Adipose tissue (tissue), 3 donors: ENCODE measurements around the gene DOCK11. TPM values are rescaled to one million over a fixed set of nuclear protein-coding genes. Genes with fewer than 3 reads are reported as not detected.
"Not testable (repeated sequence)": the region's sequence is repeated elsewhere in the genome, so short reads cannot be mapped to it uniquely, and the experiment has no call there.

Source experiments
- H3K27ac ChIP-seq: one replicate; pipeline ENCODE4 v1.5.1; 2013; ENCODE audit warnings: low read depth, low read length
- WGBS, 3 donors: extraction: QIAGEN DNeasy Blood & Tissue Kit; methylation state at CpG; one replicate each; pipeline ENCODE4 v1.1.7; 2013; 5-methylcytosine and 5-hydroxymethylcytosine counted together
- polyA plus RNA-seq, 3 donors: library from polyadenylated mRNA; stranded (reverse); fragments of 200-250 nt; gene quantifications; one replicate each; pipeline ENCODE4 v1.2.3, GENCODE V29; 2013
- donor health status: healthy with polysubstance abuse.
- donor health status: Bipolar disorder and iron deficiency.
- donor health status: healthy.

Gene DOCK11
- 10 to 100 TPM in 2 of 3 donors, 1 to 10 TPM in 1; 5.8 to 35.8 (median 35.2) TPM for polyA plus RNA-seq

- H3K27ac ChIP-seq, result no peak within 1 kb of the TSS
- 6 to 40% (median 21%) methylated on average over 17 to 58 of the region's 64 CpGs for WGBS, 3 donors
Observed at GRCh38 chrX:118495061-118495921, at the start of gene DOCK11. Gene DOCK11 (plus strand): TSS chrX:118495815. CDS start chrX:118495972, 157 bp downstream.

DNA sequence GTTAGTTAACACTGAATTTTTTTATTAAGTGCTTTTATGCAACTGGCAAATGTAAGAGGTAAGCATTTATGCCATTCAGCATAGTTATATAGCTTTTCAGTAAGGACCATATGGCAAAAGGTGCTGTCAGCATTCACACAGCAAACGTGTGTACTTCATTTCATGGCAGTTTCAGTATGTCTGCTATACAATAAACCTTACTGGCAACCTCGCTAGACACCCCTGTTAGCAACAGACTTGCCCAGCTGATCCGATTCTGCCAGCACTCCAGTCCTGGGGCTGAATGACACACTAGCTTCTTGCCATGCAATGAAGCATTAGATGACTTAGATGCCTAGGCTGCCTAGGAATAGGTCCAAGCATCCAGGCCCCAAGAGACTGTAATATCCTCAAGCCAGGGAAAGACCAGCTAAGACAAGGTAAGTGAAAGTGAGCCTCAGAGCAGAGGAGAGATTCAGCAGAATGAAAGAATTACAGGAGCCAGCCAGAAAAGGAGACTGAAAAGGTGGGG, 47.3 kb upstream of the DOCK11 start:
- WGBS, 3 donors, result 67 to 94% (median 83%) methylated on average over 3 of the region's 3 CpGs
- H3K27ac ChIP-seq, result no peak overlapping the region

- no peak overlapping the region for H3K27ac ChIP-seq
- WGBS, 3 donors, result 64 to 79% (median 79%) methylated on average over 3 of the region's 3 CpGs
Observed at GRCh38 chrX:118455013-118455412, 40.6 kb upstream of the DOCK11 start.

DNA sequence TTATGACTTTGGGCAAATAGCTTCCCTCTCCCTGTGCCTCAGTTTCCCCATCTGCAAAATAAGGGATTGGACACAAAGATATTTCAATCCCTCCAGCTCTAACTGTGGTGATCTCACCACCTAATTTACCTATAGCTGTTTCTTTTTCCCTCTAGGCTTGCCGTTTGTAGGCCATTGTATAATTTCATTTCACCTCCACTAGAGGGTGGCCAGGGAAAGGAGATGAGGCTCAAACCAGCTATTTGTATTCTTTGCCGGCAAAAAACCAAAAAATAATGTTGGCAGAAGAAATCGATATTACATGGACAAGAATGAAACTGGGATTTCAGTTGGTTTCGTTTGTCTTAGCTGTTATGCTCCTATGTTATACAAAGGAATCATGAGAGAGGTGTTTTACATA, 36.1 kb upstream of the DOCK11 start:
- WGBS, 3 donors, result 1 to 27% (median 2%) methylated on average over 4 of the region's 4 CpGs
- no peak overlapping the region for H3K27ac ChIP-seq

DNA sequence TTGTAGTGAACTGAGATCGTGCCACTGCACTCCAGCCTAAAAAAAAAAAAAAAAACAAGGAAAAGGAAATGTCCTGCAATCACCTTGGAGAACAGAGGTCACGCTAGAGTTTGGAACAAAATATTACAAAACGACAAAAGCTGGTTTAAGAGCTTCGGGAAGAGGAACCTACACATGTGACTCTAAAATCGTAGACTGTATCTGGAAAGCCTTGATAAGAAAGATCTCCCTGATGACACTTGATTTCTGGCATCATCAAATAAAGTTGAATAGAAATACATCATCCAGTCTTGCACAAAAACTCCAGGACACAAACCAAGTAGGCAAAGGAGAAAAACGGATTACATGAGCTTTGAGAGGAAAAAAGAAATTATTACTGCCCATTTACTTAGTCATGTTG, 31.1 kb upstream of the DOCK11 start:
- 32 to 61% (median 45%) methylated on average over 6 of the region's 6 CpGs for WGBS, 3 donors
- no peak overlapping the region for H3K27ac ChIP-seq

DNA sequence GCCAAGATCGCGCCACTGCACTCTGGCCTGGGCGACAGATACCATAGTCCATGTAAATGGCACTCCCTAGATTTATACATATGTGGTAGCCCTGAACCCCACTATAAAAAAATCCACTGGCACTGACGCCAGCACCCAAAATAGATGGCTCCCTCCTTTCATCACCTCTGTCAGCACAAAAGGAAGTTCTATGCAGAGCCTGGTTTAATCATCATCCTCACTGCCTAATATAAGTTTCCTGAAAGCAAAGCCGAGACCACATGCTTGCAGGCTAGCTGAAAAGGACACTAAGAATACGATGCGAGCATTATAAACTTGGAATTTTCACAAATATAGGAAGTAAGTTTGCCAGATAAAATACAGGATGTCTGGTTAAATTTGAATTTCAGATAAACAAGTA, 27.5 kb upstream of the DOCK11 start:
- no peak overlapping the region for H3K27ac ChIP-seq
- 58 to 86% (median 72%) methylated on average over 7 of the region's 7 CpGs for WGBS, 3 donors

GRCh38 chrX:118470721-118471347, 24.8 kb upstream of the DOCK11 start:
- WGBS, 3 donors, result 84 to 94% (median 92%) methylated on average over 5 of the region's 5 CpGs
- H3K27ac ChIP-seq, result not testable (repeated sequence)

- 57 to 72% (median 66%) methylated on average over 6 of the region's 6 CpGs for WGBS, 3 donors
Observed at GRCh38 chrX:118474586-118474985, 21.0 kb upstream of the DOCK11 start.

DNA sequence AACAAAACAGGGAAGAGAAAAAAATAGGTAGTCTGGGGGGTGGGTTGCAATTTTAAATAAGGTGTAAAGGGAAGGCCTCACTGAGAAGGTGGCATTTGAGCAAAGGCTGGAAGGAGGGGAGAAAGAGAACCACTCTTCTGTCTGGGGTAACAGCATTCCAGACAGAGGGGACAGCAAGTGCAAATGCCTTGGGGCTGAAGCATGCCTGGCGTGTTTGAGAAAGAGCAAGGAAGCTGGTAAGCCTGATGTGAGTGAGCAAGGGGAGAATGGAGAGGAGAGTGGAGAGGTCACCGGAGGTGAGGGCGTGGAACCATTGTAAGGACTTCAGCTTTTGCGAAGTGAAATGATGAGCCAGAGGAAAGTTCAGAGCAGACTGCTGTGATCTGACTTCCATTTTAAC, 19.7 kb upstream of the DOCK11 start:
- H3K27ac ChIP-seq, result no peak overlapping the region
- WGBS, 3 donors, result 81 to 90% (median 81%) methylated on average over 3 to 4 of the region's 4 CpGs

More at GRCh38 chrX:118474586-118474985, 21.0 kb upstream of the DOCK11 start:
- H3K27ac ChIP-seq, result no peak overlapping the region

- H3K27ac ChIP-seq, result no peak overlapping the region
- 84 to 94% (median 93%) methylated on average over 1 of the region's 1 CpG for WGBS, 3 donors
Observed at GRCh38 chrX:118480172-118480571, 15.4 kb upstream of the DOCK11 start.

DNA sequence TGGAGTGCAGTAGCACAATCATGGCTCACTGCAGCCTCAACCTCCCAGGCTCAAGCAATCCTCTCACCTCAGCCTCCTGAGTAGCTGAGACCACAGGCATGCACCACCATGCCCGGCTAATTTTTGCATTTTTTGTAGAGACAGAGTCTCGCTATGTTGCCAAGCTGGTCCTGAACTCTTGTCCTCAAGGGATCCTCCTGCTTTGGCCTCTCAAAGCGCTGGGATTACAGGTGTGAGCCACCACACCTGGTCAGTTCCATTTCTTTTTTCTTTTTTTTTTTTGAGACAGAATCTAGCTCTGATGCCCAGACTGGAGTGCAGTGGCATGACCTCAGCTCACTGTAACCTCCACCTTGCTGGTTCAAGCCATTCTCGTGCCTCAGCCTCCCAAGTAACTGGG, 13.2 kb upstream of the DOCK11 start:
- H3K27ac ChIP-seq, result not testable (repeated sequence)
- 84 to 97% (median 90%) methylated on average over 3 to 4 of the region's 4 CpGs for WGBS, 3 donors

DNA sequence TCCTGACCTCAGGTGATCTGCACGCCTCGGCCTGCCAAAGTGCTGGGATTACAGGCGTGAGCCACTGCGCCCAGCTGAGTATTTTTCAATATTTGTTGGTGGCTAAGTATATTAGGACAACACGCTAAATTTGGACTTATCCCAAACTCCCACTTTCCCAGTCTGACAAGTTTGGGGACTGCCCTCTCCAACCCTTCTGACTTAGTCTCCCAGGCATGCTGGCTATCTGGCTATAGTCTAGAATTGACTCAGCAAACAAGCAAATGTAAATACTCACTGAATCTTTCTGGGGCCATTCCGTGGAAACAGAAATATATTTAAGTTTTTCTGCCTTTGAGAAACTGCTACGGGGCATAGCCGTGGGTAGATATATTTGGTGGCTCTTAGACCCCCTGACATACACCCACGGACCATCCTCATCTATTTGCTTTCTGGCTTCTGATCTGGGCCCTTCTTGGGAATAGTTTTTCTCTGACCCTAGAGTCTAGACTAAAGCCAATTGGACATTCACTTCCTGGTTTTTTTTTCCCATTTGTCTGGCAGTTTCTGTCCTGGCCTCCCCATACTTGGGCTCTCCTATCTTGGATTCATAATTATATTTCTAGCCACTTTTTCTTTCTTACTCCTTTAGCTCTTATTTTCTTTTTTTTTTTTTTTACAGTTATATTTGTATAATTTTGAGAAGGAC, 11.3 kb upstream of the DOCK11 start:
- WGBS, 3 donors, result 45 to 86% (median 75%) methylated on average over 9 of the region's 9 CpGs
- H3K27ac ChIP-seq, result no peak overlapping the region

- H3K27ac ChIP-seq, result not testable (repeated sequence)
- 78 to 100% (median 83%) methylated on average over 1 of the region's 1 CpG for WGBS, 3 donors
Observed at GRCh38 chrX:118486693-118487092, 8.9 kb upstream of the DOCK11 start.

GRCh38 chrX:118493016-118493415, 2.6 kb upstream of the DOCK11 start:
- WGBS, 3 donors, result 76 to 93% (median 91%) methylated on average over 3 of the region's 3 CpGs
- H3K27ac ChIP-seq, result no peak overlapping the region

GRCh38 chrX:118493653-118494297, 1.8 kb upstream of the DOCK11 start:
- no peak overlapping the region for H3K27ac ChIP-seq
- 65 to 93% (median 91%) methylated on average over 3 of the region's 3 CpGs for WGBS, 3 donors

GRCh38 chrX:118495958-118496762, 545 bp downstream of the DOCK11 start:
- WGBS, 3 donors, result 0 to 29% (median 1%) methylated on average over 35 to 76 of the region's 81 CpGs
- H3K27ac ChIP-seq, result no peak overlapping the region

DNA sequence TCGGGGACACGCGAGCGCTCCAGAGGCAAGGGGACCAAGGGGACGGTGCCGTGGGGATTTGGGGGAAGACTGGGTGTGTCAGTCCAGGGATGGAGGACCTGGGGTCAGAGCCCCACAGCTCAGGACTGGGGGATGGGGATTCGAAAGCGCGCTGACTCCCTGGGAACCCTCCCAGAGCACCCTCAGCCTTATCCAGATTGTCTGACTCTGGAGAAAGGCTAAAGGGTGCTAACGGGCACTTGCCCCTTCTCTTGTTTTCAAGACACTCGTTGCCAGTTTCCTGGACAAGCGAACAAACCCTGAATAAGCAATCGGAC, 1.1 kb downstream of the DOCK11 start:
- WGBS, 3 donors, result 1 to 20% (median 4%) methylated on average over 10 to 13 of the region's 13 CpGs
- H3K27ac ChIP-seq, result no peak overlapping the region
